Endothelial cell of umbilical vein (primary cell): ENCODE data around the gene KAT8. TPM values are rescaled to one million over a fixed set of nuclear protein-coding genes. Genes with fewer than 3 reads are reported as not detected.

ENCODE experiments used
- BruUV-seq: library from RNA; stranded (reverse); fragments of 400-500 nt; replicated peaks from 2 replicates; lab custom pipeline; 2021; lab: Mats Ljungman, UMichigan
- CTCF ChIA-PET: fragments of 300-600, 350-600 bp; sonication (Branson Sonifier 250); formaldehyde crosslinking; loops from one replicate; lab custom pipeline; 2021; ENCODE audit warnings: antibody characterized with exemption, inconsistent platforms; lab: Charles Lee
- POLR2A ChIA-PET: fragments of 300-600, 350-600 bp; sonication (Branson Sonifier 250); formaldehyde crosslinking; loops from one replicate; lab custom pipeline; 2021; ENCODE audit warnings: antibody characterized with exemption, inconsistent platforms; lab: Charles Lee
- DNase-seq: peaks from one replicate; pipeline ENCODE4 v3.0.0-alpha.2; 2011; ENCODE audit warnings: low read depth, low spot score
- FAIRE-seq: peaks from 2 replicates; lab custom pipeline; 2011; peaks lifted over from hg19 to GRCh38; lab: Jason Lieb, UNC
- H2AFZ ChIP-seq: 2 replicates; pipeline ENCODE4 v1.6.0; 2012; ENCODE audit warnings: low read depth, low read length, control low read depth, inconsistent platforms
- H3K27ac ChIP-seq: 2 replicates; pipeline ENCODE4 v1.5.1; 2011; ENCODE audit warnings: low read depth, mild to moderate bottlenecking, control low read depth, low read length, moderate library complexity; ENCODE audit not compliant: insufficient read depth
- H3K27me3 ChIP-seq, 2 experiments: 2 replicates each; pipeline versions ENCODE4 v1.6.0 to v1.6.1; 2011; ENCODE audit warnings: low read length in 2 of 2, mixed read lengths in 1 of 2; ENCODE audit not compliant: control insufficient read depth in 2 of 2, insufficient read depth in 2 of 2
- H3K36me3 ChIP-seq, 2 experiments: 2 replicates in 1 of 2; 3 replicates in 1 of 2; pipeline ENCODE4 v1.5.1; 2011; ENCODE audit warnings: low read length in 2 of 2, mild to moderate bottlenecking in 1 of 2, moderate library complexity in 1 of 2; ENCODE audit not compliant: control insufficient read depth in 2 of 2, insufficient read depth in 2 of 2; ENCODE audit errors: extremely low read depth in 1 of 2
- H3K4me1 ChIP-seq: 3 replicates; pipeline ENCODE4 v1.5.1; 2011; ENCODE audit warnings: mild to moderate bottlenecking, low read length; ENCODE audit not compliant: control insufficient read depth, insufficient read depth; ENCODE audit errors: extremely low read depth
- H3K4me2 ChIP-seq: 2 replicates; pipeline ENCODE4 v1.6.1; 2011; ENCODE audit warnings: low read length, control low read depth, mixed read lengths; ENCODE audit not compliant: insufficient read depth
- H3K4me3 ChIP-seq, 3 experiments: fragments of 200-600 bp in 1 of 3; sonication (generic), shearing (Covaris generic) in 1 of 3; replicated peaks in 1 of 3; 2 replicates each; pipeline ENCODE4 v1.5.1; 2011 to 2016; ENCODE audit warnings: control low read depth in 3 of 3, low read length in 3 of 3, mild to moderate bottlenecking in 2 of 3, inconsistent platforms in 1 of 3, low read depth in 1 of 3, moderate library complexity in 1 of 3; ENCODE audit not compliant: insufficient read depth in 1 of 3
- H3K79me2 ChIP-seq: 2 replicates; pipeline ENCODE4 v1.6.0; 2012; ENCODE audit warnings: low read length, inconsistent platforms; ENCODE audit not compliant: control insufficient read depth, insufficient read depth
- H3K9ac ChIP-seq: replicated peaks from 2 replicates; pipeline ENCODE3; 2011; ENCODE audit warnings: low read length, control low read depth; ENCODE audit not compliant: insufficient read depth; ENCODE audit errors: extremely low read depth
- H3K9me1 ChIP-seq: replicated peaks from 3 replicates; pipeline ENCODE4 v1.6.0; 2011; ENCODE audit warnings: mild to moderate bottlenecking, low read length; ENCODE audit not compliant: control insufficient read depth, insufficient read depth; ENCODE audit errors: extremely low read depth
- H3K9me3 ChIP-seq: replicated peaks from 2 replicates; pipeline ENCODE4 v1.5.1; 2012; ENCODE audit warnings: low read length, inconsistent platforms; ENCODE audit not compliant: control insufficient read depth, insufficient read depth
- H4K20me1 ChIP-seq: replicated peaks from 2 replicates; pipeline ENCODE3; 2011; ENCODE audit warnings: mild to moderate bottlenecking, low read length; ENCODE audit not compliant: control insufficient read depth, insufficient read depth; ENCODE audit errors: extremely low read depth
- EZH2 ChIP-seq: IDR thresholded peaks from 2 replicates; pipeline ENCODE4 v1.6.1; 2012; ENCODE audit warnings: borderline replicate concordance, low read depth, mild to moderate bottlenecking, moderate library complexity, low read length, inconsistent platforms; ENCODE audit not compliant: severe bottlenecking
- FOS ChIP-seq: IDR thresholded peaks from 2 replicates; pipeline ENCODE4 v1.6.1; 2011; ENCODE audit warnings: mild to moderate bottlenecking, low read length, moderate library complexity, borderline replicate concordance; ENCODE audit not compliant: insufficient read depth
- GATA2 ChIP-seq: IDR thresholded peaks from 2 replicates; pipeline ENCODE4 v1.7.0; 2011; ENCODE audit warnings: low read depth, mild to moderate bottlenecking, moderate library complexity, mixed read lengths, low read length; ENCODE audit not compliant: insufficient read length, insufficient read depth
- JUN ChIP-seq: IDR thresholded peaks from 2 replicates; pipeline ENCODE4 v1.6.1; 2011; ENCODE audit warnings: borderline replicate concordance, low read depth; ENCODE audit not compliant: insufficient read length, insufficient read depth
- MAX ChIP-seq: IDR thresholded peaks from 2 replicates; pipeline ENCODE4 v1.6.1; 2011; ENCODE audit not compliant: insufficient read depth, insufficient read length
- MYC ChIP-seq: IDR thresholded peaks from one replicate; pipeline ENCODE4 v1.6.1; 2011; ENCODE audit warnings: mild to moderate bottlenecking, low read depth, low read length
- POLR2A ChIP-seq: IDR thresholded peaks from 2 replicates; pipeline ENCODE4 v1.6.1; 2012; ENCODE audit warnings: low read depth, mild to moderate bottlenecking, control low read depth, low read length
- POLR2AphosphoS5 ChIP-seq: IDR thresholded peaks from 2 replicates; pipeline ENCODE4 v1.6.1; 2012; ENCODE audit warnings: low read depth, mild to moderate bottlenecking, control low read depth, low read length, moderate library complexity; ENCODE audit not compliant: insufficient read depth
- dilution Hi-C: fragments of 300-500 bp; cut with MboI; formaldehyde crosslinking; loops from one replicate; pipeline ENCODE4 v1.15.0; 2019; ENCODE audit warnings: low sequenced_read_pairs; ENCODE audit not compliant: extremely low pct_ligation_motif_present
- intact Hi-C: fragments of 100-400 bp; cut with micrococcal nuclease; formaldehyde crosslinking; loops from one replicate; pipeline ENCODE4 v1.10.0; 2022
- polyA plus RNA-seq, 4 experiments: library from polyadenylated mRNA; depleted of rRNA in 3 of 4; stranded (reverse) in 3 of 4; unstranded in 1 of 4; fragments of >200 nt; gene quantifications; 2 replicates each; pipeline versions ENCODE4 v1.2.1 to v1.2.3, GENCODE V29; 2011 to 2012; ENCODE audit warnings: missing spikeins in 1 of 4
- total RNA-seq: library from RNA; stranded (reverse); gene quantifications from 2 replicates; pipeline ENCODE4 v1.2.3, GENCODE V29; 2021
- TF ChIP-seq, protein P1 (sequence below), 2 donors: IDR thresholded peaks; 1 replicate in 1 of 2; 2 replicates in 1 of 2; pipeline ENCODE4 v1.5.1; 2011; ENCODE audit warnings: low read length in 2 of 2, mild to moderate bottlenecking in 2 of 2, moderate library complexity in 2 of 2, control low read depth in 1 of 2, inconsistent platforms in 1 of 2, low read depth in 1 of 2; ENCODE audit not compliant: insufficient read depth in 1 of 2; ENCODE audit errors: extremely low read depth in 1 of 2

KAT8 gene
- total and polyA plus RNA-seq, 2 donors (not counting 3 experiments of a cell fraction or from before 2014, with no cell fraction given): 30.7 to 42.8 TPM

- Histone ChIP-seq H3K27ac (peak within 1 kb of the TSS; percentile 86), H2AFZ (peak within 1 kb of the TSS; percentile 70), H4K20me1 (no peaks in the 10 kb centered on the region), H3K4me1 (peaks cover 14% of the 10 kb centered on the region), H3K9ac (peak within 1 kb of the TSS; percentile 97), H3K27me3 (no peaks in the 10 kb centered on the region), H3K9me3 (no peaks in the 10 kb centered on the region), H3K36me3 (peaks cover 3 to 23% of the 10 kb centered on the region in 2 experiments), H3K79me2 (peaks cover 47% of the 10 kb centered on the region), H3K9me1 (no peaks in the 10 kb centered on the region), H3K4me2 (peak within 1 kb of the TSS; percentile 88), H3K4me3 (peak within 1 kb of the TSS; percentile 68 to 87 (median 87))
- dilution Hi-C loops: no loop called here
- CTCF ChIA-PET: interaction anchor here (0.6 to 2.3 kb wide), 12 partner anchors 9 to 795 kb away, joined by 3 to 22 read pairs (median 4); partner anchors contain the start of genes HSD3B7, VKORC1 and ZNF843
- POLR2A ChIA-PET: interaction anchor here (0.9 to 1.8 kb wide), 4 partner anchors 10 to 106 kb away, joined by 5 to 9 read pairs (median 6); partner anchors contain the start of genes FUS and STX4
- intact Hi-C loops: loop anchor here (1.0 to 10.0 kb wide), 11 partner anchors 15 to 791 kb away; partner anchors contain the start of genes ARMC5, FUS, HSD3B7 and KAT8
- BruUV-seq: no TSS peak
- DNase-seq (peak; percentile 99), FAIRE-seq (peak; percentile 100)
- TF ChIP-seq, protein P1, sequence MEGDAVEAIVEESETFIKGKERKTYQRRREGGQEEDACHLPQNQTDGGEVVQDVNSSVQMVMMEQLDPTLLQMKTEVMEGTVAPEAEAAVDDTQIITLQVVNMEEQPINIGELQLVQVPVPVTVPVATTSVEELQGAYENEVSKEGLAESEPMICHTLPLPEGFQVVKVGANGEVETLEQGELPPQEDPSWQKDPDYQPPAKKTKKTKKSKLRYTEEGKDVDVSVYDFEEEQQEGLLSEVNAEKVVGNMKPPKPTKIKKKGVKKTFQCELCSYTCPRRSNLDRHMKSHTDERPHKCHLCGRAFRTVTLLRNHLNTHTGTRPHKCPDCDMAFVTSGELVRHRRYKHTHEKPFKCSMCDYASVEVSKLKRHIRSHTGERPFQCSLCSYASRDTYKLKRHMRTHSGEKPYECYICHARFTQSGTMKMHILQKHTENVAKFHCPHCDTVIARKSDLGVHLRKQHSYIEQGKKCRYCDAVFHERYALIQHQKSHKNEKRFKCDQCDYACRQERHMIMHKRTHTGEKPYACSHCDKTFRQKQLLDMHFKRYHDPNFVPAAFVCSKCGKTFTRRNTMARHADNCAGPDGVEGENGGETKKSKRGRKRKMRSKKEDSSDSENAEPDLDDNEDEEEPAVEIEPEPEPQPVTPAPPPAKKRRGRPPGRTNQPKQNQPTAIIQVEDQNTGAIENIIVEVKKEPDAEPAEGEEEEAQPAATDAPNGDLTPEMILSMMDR (IDR thresholded peaks at IDR 0.05; ENCODE audit: extremely low read depth in 1 of 2, insufficient read depth in 1 of 2, low read depth in 1 of 2, low read length in 2 of 2): no peak
- peak; percentile 70 for TF ChIP-seq MYC
- no peak for TF ChIP-seq JUN
- TF ChIP-seq MAX: no peak
- TF ChIP-seq POLR2A: peak; percentile 84
- TF ChIP-seq FOS: no peak
- no peak for TF ChIP-seq GATA2
- TF ChIP-seq POLR2AphosphoS5: peak; percentile 93
- no peak for TF ChIP-seq EZH2
Observed at GRCh38 chr16:31073970-31074813, 43.3 kb upstream of the KAT8 start, which contains the start of the genes ZNF646 and ZNF668. ZNF646 (plus strand) TSS chr16:31074422; CDS start chr16:31076325, 1,903 bp downstream. ZNF668 (minus strand) TSS chr16:31074240; CDS start chr16:31064459, 9,781 bp downstream.
